ENCODE data around the gene KRT33A.

GRCh38 chr17:41322903-41323895 lies 27.4 kb downstream of the KRT33A start:
- TF ChIP-seq MAFK (IDR thresholded peaks at IDR 0.05; ENCODE audit: low read depth, low read length) (no peak), POLR2AphosphoS5 (IDR thresholded peaks at IDR 0.05; ENCODE audit: low read depth, low read length) (no peak), POLR2A (IDR thresholded peaks at IDR 0.05; ENCODE audit: control extremely low read depth in 1 of 2, low read depth in 2 of 2, low read length in 2 of 2) (no peak), CTCF (IDR thresholded peaks at IDR 0.05; ENCODE audit: control extremely low read depth in 1 of 3, insufficient read depth in 1 of 3, low read depth in 1 of 3, low read length in 3 of 3) (no peak), EP300 (IDR thresholded peaks at IDR 0.05; ENCODE audit: borderline replicate concordance in 1 of 2, low read depth in 2 of 2, low read length in 2 of 2) (no peak), FOSL1 (IDR thresholded peaks at IDR 0.05; ENCODE audit: insufficient read depth, low read depth, low read length) (no peak), ATF3 (IDR thresholded peaks at IDR 0.05; ENCODE audit: insufficient read depth, low read depth, low read length) (no peak), CREB1 (IDR thresholded peaks at IDR 0.05) (no peak), TAF1 (IDR thresholded peaks at IDR 0.05; ENCODE audit: low read depth, low read length) (no peak), RBBP5 (IDR thresholded peaks at IDR 0.05; ENCODE audit: borderline replicate concordance, low read depth, low read length) (no peak), TCF12 (IDR thresholded peaks at IDR 0.05; ENCODE audit: low read depth, low read length) (no peak), ZNF274 (IDR thresholded peaks at IDR 0.05; ENCODE audit: borderline replicate concordance, extremely low read depth, low read length) (no peak), EZH2 (IDR thresholded peaks at IDR 0.05; ENCODE audit: low read depth, low read length, severe bottlenecking) (no peak), EGR1 (IDR thresholded peaks at IDR 0.05; ENCODE audit: borderline replicate concordance, low read depth, low read length) (no peak)

Measured in H1 (cell line).